GM12878 (cell line): ENCODE measurements around the gene OSTN. TPM values are rescaled to one million over a fixed set of nuclear protein-coding genes. Genes with fewer than 3 reads are reported as not detected.

Source experiments
- BHLHE40 ChIP-seq, 2 experiments: fragments of 450-650 bp in 1 of 2; IDR thresholded peaks; 2 replicates each; pipeline ENCODE4 v1.6.1; 2011 to 2017; ENCODE audit warnings: low read depth in 2 of 2, borderline replicate concordance in 1 of 2, improper control_type of control experiment in 1 of 2, low read length in 1 of 2, mild to moderate bottlenecking in 1 of 2
- CREM ChIP-seq: IDR thresholded peaks from 2 replicates; pipeline ENCODE4 v1.6.1; 2014; ENCODE audit warnings: antibody characterized with exemption, low read depth
- EED ChIP-seq: sonication (generic); IDR thresholded peaks from 2 replicates; pipeline ENCODE4 v1.6.1; 2016; ENCODE audit warnings: antibody characterized with exemption, low read depth
- EP300 ChIP-seq, 2 experiments: fragments of 150-350 bp in 1 of 2; IDR thresholded peaks; 2 replicates each; pipeline ENCODE4 v1.6.1; 2011 to 2012; ENCODE audit warnings: low read depth in 2 of 2, low read length in 2 of 2, borderline replicate concordance in 1 of 2, improper control_type of control experiment in 1 of 2, inconsistent platforms in 1 of 2; ENCODE audit not compliant: control insufficient read depth in 1 of 2
- HCFC1 ChIP-seq: fragments of 150-350 bp; IDR thresholded peaks from 2 replicates; pipeline ENCODE4 v1.6.1; 2014; ENCODE audit warnings: low read length
- HDAC2 ChIP-seq: fragments of 200-600 bp; sonication (generic); IDR thresholded peaks from 2 replicates; pipeline ENCODE4 v1.6.1; 2017
- HDGF ChIP-seq: fragments of 450-650 bp; IDR thresholded peaks from 2 replicates; pipeline ENCODE4 v1.6.1; 2016; ENCODE audit warnings: antibody characterized with exemption
- JUND ChIP-seq: IDR thresholded peaks from 2 replicates; pipeline ENCODE4 v1.6.1; 2012; ENCODE audit warnings: low read depth, mild to moderate bottlenecking, low read length, improper control_type of control experiment, moderate library complexity
- LARP7 ChIP-seq: fragments of 450-650 bp; IDR thresholded peaks from 2 replicates; pipeline ENCODE4 v1.6.1; 2017; ENCODE audit warnings: mild to moderate bottlenecking
- MEF2A ChIP-seq: IDR thresholded peaks from 2 replicates; pipeline ENCODE4 v1.6.1; 2011; ENCODE audit warnings: low read depth, mild to moderate bottlenecking, low read length, moderate library complexity; ENCODE audit not compliant: insufficient read depth
- NBN ChIP-seq: fragments of 450-650 bp; IDR thresholded peaks from 2 replicates; pipeline ENCODE4 v1.6.1; 2016
- PML ChIP-seq: IDR thresholded peaks from 2 replicates; pipeline ENCODE4 v1.6.1; 2012; ENCODE audit warnings: low read length, inconsistent platforms
- POLR2A ChIP-seq: IDR thresholded peaks from 2 replicates; pipeline ENCODE4 v1.6.1; 2011; ENCODE audit warnings: low read depth, mild to moderate bottlenecking, low read length
- POLR2AphosphoS5 ChIP-seq: IDR thresholded peaks from 2 replicates; pipeline ENCODE4 v1.6.1; 2011; ENCODE audit warnings: mild to moderate bottlenecking, low read length, inconsistent platforms
- RELA ChIP-seq: fragments of 450-650 bp; IDR thresholded peaks from 2 replicates; pipeline ENCODE4 v1.8.0; 2014; ENCODE audit warnings: borderline replicate concordance; ENCODE audit not compliant: partially characterized antibody
- SKIL ChIP-seq: fragments of 450-650 bp; IDR thresholded peaks from 2 replicates; pipeline ENCODE4 v1.6.1; 2017; ENCODE audit warnings: mild to moderate bottlenecking, low read depth, inconsistent platforms; ENCODE audit not compliant: poor library complexity, severe bottlenecking
- TARDBP ChIP-seq: IDR thresholded peaks from 2 replicates; pipeline ENCODE4 v1.6.1; 2016; ENCODE audit warnings: borderline replicate concordance
- TCF3 ChIP-seq: IDR thresholded peaks from 2 replicates; pipeline ENCODE4 v1.6.1; 2012; ENCODE audit warnings: low read depth, mild to moderate bottlenecking, low read length, borderline replicate concordance; ENCODE audit not compliant: insufficient read depth
- USF1 ChIP-seq: IDR thresholded peaks from 2 replicates; pipeline ENCODE4 v1.6.1; 2011; ENCODE audit warnings: borderline replicate concordance, low read depth, mild to moderate bottlenecking, moderate library complexity, mixed read lengths, low read length; ENCODE audit not compliant: insufficient read depth; ENCODE audit errors: extremely low read length
- YBX1 ChIP-seq: fragments of 450-650 bp; IDR thresholded peaks from 2 replicates; pipeline ENCODE4 v1.6.1; 2016; ENCODE audit warnings: antibody characterized with exemption
- YY1 ChIP-seq: IDR thresholded peaks from 2 replicates; pipeline ENCODE4 v1.6.1; 2011; ENCODE audit warnings: low read depth, mild to moderate bottlenecking, low read length
- ZBTB40 ChIP-seq: fragments of 450-650 bp; IDR thresholded peaks from 2 replicates; pipeline ENCODE4 v1.6.1; 2016; ENCODE audit warnings: mild to moderate bottlenecking, moderate library complexity, borderline replicate concordance
- ZNF207 ChIP-seq: fragments of 450-650 bp; IDR thresholded peaks from 2 replicates; pipeline ENCODE4 v1.6.1; 2014; ENCODE audit warnings: antibody characterized with exemption, mild to moderate bottlenecking, borderline replicate concordance
- ZNF24 ChIP-seq: fragments of 450-650 bp; IDR thresholded peaks from 2 replicates; pipeline ENCODE4 v1.6.1; 2017; ENCODE audit warnings: antibody characterized with exemption, mild to moderate bottlenecking
- ZNF622 ChIP-seq: fragments of 450-650 bp; IDR thresholded peaks from 2 replicates; pipeline ENCODE4 v1.6.1; 2017; ENCODE audit warnings: mild to moderate bottlenecking, inconsistent platforms
- polyA plus RNA-seq, 11 experiments: library from polyadenylated mRNA; depleted of rRNA in 4 of 11; unstranded in 6 of 11; stranded (reverse) in 5 of 11; fragments of >200 nt; fragmentation: Nextera tagmentation in 4 of 11; fragmentation: Illumina TruSeq in 1 of 11; extraction: Ambion mirVana in 4 of 11; extraction: Trizol in 1 of 11; gene quantifications; 1 replicate in 1 of 11; 2 replicates in 10 of 11; pipeline versions ENCODE4 v1.2.1 to v1.2.3, GENCODE V29; 2011 to 2016; ENCODE audit warnings: inconsistent platforms in 2 of 11, missing spikeins in 2 of 11, low read depth in 1 of 11
- total RNA-seq, 4 experiments: library from RNA; depleted of rRNA in 3 of 4; stranded (reverse); fragments of >200 nt in 3 of 4; fragmentation: Illumina TruSeq in 1 of 4; extraction: Trizol in 1 of 4; gene quantifications; 2 replicates each; pipeline versions ENCODE4 v1.2.1 to v1.2.3, GENCODE V29; 2013 to 2021

OSTN gene
- total and polyA plus RNA-seq, 10 of the 15 experiments (the other 5 are each of a cell fraction or from before 2014, with no cell fraction given), result 0.04 to 0.27 (median 0.06) TPM; not detected in 6

GRCh38 chr3:191296041-191296541, 97.0 kb downstream of the OSTN start (continued):
- peak; percentile 91 for TF ChIP-seq SKIL
- peak; percentile 58; the same call in 1 of the 2 replicates for TF ChIP-seq HDGF
- no peak for TF ChIP-seq HCFC1
- no peak for TF ChIP-seq ZNF622
- TF ChIP-seq ZNF24, result peak; percentile 88
- TF ChIP-seq USF1, result no peak
- TF ChIP-seq PML, result peak; percentile 78; the same call in 1 of the 2 replicates
- peak; percentile 80 for TF ChIP-seq MEF2A
- no peak; the same call in 1 of the 2 replicates for TF ChIP-seq ZBTB40
- TF ChIP-seq YY1, result peak; percentile 71
- peak; percentile 98 for TF ChIP-seq EED
- peak; percentile 88 to 98 for TF ChIP-seq EP300 (IDR thresholded peaks at IDR 0.05; ENCODE audit: borderline replicate concordance in 1 of 2, control insufficient read depth in 1 of 2, low read depth in 2 of 2, low read length in 2 of 2)
- no peak for TF ChIP-seq POLR2AphosphoS5
- TF ChIP-seq CREM, result peak; percentile 83
- 0 out of 2 replicates have a peak, but pooled peaks have one; percentile 9 for TF ChIP-seq YBX1
- peak; percentile 100 for TF ChIP-seq NBN
- peak; percentile 92; the same call in 1 of the 2 replicates for TF ChIP-seq TCF3
- no peak for TF ChIP-seq TARDBP
- no peak for TF ChIP-seq POLR2A
- peak; percentile 74 to 82; a peak in 3 of 4 replicates for TF ChIP-seq BHLHE40 (IDR thresholded peaks at IDR 0.05; ENCODE audit: borderline replicate concordance in 1 of 2, low read depth in 2 of 2, low read length in 1 of 2)
- TF ChIP-seq RELA, result no peak
- no peak; the same call in 1 of the 2 replicates for TF ChIP-seq LARP7
- TF ChIP-seq JUND, result peak; percentile 61
- TF ChIP-seq HDAC2, result no peak
- peak; percentile 62; the same call in 1 of the 2 replicates for TF ChIP-seq ZNF207
